GM20000 (cell line): ENCODE results near the gene LRRC8B.

Experiments used
- DNase-seq: peaks from one replicate; pipeline ENCODE4 v3.0.0; 2012; ENCODE audit warnings: low spot score
- TF ChIP-seq, protein P1 (sequence below): IDR thresholded peaks from 2 replicates; pipeline ENCODE4 v1.5.1; 2012; ENCODE audit warnings: mild to moderate bottlenecking, control low read depth; ENCODE audit errors: extremely low read depth, missing control alignments

LRRC8B gene

DNA sequence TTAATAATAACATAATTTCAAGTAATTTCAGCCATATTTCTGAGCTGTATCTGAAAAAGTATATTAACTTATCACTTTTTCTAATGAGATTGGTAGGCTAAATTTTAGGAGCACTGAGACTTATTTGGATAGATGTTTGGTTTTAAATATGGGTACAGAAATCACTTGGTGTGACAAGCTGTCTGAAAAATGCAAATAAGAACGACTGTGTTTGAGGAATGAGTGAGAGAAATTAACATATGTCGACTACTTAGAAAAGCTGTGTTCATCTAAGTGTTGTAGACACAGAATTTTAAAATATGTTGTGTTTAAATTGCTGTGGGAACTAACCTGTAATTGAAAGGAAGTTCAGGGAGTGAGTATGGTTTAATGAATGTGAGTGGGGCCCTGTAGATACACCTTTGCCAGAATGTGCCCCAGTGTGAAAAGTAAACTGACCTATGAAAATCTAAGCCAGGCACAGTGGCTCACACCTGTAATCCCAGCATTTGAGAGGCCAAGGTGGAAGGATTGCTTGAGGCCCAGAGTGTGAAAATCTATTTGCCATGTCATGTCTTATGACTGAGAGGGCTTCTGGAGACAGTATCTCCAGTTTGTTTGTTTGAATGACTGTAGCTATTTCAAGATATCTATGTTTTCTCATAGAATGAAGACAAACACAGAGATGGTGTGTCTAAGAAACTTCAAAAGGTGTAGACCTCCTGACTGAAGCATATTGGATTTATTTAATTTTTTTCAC lies 54.5 kb downstream of the LRRC8B start:
- DNase-seq: no peak
- TF ChIP-seq, protein P1, sequence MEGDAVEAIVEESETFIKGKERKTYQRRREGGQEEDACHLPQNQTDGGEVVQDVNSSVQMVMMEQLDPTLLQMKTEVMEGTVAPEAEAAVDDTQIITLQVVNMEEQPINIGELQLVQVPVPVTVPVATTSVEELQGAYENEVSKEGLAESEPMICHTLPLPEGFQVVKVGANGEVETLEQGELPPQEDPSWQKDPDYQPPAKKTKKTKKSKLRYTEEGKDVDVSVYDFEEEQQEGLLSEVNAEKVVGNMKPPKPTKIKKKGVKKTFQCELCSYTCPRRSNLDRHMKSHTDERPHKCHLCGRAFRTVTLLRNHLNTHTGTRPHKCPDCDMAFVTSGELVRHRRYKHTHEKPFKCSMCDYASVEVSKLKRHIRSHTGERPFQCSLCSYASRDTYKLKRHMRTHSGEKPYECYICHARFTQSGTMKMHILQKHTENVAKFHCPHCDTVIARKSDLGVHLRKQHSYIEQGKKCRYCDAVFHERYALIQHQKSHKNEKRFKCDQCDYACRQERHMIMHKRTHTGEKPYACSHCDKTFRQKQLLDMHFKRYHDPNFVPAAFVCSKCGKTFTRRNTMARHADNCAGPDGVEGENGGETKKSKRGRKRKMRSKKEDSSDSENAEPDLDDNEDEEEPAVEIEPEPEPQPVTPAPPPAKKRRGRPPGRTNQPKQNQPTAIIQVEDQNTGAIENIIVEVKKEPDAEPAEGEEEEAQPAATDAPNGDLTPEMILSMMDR: no peak

DNA sequence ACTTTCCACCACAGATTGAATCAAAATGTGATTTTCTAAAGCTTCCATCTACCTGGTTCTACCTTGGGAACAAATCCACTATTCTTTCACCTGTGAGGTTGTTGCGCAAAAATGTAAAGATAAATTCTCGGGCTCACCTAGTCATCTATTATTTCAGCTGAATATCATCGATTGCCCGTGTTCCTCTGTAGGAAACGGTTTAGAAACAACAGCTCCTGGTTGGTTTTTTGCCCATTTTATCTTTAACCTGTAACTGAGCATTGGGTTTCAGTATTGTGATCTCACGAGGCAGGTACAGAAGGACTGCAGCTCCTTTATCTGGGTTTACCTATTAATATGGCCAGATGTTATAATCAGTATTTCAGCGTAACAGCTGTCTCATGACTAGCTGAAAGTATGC lies 55.4 kb downstream of the LRRC8B start:
- DNase-seq: no peak
- TF ChIP-seq, protein P1: no peak

DNA sequence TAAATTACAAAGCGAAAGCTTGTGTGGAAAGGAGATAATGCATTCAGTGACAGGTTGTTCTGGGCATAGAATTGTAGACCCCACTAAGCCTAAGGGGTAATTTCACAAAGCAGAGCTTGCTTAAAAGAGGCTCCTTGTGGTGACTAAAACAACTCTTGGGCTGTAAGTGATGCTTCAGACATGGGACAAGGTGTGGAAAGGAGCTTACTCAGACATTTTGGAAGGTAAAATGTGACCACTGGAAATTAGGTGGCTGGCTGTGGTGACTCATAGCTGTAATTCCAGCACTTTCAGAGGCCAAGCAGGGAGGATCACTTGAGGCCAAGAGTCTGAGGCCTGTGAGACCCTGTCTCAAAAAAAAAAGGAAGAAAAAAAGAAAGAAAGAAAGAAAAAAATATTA lies 57.2 kb downstream of the LRRC8B start:
- DNase-seq: no peak
- TF ChIP-seq, protein P1: no peak

DNA sequence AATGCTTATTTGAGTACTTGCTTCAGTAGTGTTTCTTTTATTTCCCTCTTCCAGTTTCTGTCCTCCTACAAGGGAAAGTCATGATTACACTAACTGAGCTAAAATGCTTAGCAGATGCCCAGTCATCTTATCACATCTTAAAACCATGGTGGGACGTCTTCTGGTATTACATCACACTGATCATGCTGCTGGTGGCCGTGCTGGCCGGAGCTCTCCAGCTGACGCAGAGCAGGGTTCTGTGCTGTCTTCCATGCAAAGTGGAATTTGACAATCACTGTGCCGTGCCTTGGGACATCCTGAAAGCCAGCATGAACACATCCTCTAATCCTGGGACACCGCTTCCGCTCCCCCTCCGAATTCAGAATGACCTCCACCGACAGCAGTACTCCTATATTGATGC lies 57.9 kb downstream of the LRRC8B start:
- TF ChIP-seq, protein P1: no peak
- DNase-seq: no peak

DNA sequence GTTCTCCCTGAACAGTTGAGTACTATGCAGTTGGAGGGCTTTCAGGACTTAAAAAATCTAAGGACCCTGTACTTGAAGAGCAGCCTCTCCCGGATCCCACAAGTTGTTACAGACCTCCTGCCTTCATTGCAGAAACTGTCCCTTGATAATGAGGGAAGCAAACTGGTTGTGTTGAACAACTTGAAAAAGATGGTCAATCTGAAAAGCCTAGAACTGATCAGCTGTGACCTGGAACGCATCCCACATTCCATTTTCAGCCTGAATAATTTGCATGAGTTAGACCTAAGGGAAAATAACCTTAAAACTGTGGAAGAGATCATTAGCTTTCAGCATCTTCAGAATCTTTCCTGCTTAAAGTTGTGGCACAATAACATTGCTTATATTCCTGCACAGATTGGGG lies 59.6 kb downstream of the LRRC8B start:
- no peak for DNase-seq
- TF ChIP-seq, protein P1: no peak

DNA sequence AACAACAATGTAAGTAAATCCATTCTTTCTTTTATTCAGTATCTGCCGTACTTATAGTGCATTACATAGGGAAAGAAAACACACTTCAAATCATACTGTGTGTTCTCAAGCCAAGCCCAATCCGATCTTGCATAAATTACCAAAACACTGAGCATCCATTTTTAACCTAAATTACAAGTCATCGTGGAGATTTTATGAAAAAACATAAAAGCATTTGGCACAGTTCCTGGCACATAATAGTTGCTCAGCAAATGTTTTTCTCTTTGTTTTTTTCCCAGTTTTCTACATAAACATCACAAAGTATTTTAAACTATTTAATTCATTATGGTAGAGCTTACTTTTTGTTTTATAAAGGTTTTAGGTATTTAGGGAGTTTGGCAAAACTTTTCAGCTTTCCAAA lies 60.2 kb downstream of the LRRC8B start:
- TF ChIP-seq, protein P1: no peak
- DNase-seq: no peak

DNA sequence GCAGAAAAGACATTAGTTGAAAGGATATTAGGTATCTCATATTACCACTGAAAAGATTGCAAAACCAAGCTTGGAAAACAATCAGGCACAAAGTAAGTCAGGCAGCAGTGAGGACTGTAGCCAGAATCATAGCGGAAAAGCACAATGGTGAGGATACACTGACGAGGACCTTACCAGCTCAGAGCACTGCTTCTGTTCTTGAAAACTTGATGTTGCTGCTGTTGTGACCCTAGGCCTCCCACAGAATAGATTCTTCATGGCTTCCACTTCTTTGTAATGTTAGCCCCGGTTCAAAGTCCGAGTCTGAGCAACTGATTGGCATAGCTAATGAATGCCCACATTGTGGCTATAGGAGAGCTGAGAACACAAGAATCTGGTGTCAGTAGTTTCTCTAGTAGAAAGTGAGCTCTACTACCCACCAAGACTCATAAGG lies 63.1 kb downstream of the LRRC8B start:
- DNase-seq: no peak

More for the DNA sequence above, 63.1 kb downstream of the LRRC8B start:
- TF ChIP-seq, protein P1: no peak
